Measurements from ENCODE around the gene IRX1.

- TF ChIP-seq CTCF (IDR thresholded peaks at IDR 0.05; ENCODE audit: insufficient read depth, low read length), result no peak
- no peak for TF ChIP-seq POLR2AphosphoS5 (IDR thresholded peaks at IDR 0.05; ENCODE audit: low read depth)
Measured at GRCh38 chr5:3615217-3615616, 19.6 kb downstream of the IRX1 start.
